NCI-H446 (cell line): Measurements from ENCODE around the gene IL20RB.
"Not testable (repeated sequence)": the region's sequence is repeated elsewhere in the genome, so short reads cannot be mapped to it uniquely, and the experiment has no call there.

Experiments
- DNase-seq, 2 experiments: peaks; one replicate each; lab custom pipeline; 2025; lab: John Stamatoyannopoulos, UW

Gene IL20RB

GRCh38 chr3:136987398-136987980 lies 29.7 kb downstream of the IL20RB start:
- not testable (repeated sequence) for DNase-seq

DNA sequence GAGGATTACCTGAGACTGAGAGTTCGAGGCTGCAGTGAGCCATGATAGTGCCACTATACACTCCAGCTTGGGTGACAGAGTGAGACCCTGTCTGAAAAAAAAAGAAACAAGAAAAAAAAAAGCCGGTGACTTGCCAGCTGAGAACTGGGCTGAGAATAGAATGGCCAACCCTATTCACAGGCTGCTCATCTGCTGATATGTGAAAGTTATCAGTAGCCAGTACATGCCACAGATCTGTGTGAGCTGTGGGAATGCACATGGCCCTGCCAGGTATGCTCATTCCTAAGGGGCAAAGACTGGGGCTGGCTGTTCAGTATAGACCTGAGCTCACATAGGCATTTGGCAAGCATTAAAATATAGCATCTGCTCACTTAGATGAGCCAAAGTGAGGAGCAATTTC lies 30.9 kb downstream of the IL20RB start:
- peak in 1 of 2 experiments; percentile 78 for DNase-seq

DNA sequence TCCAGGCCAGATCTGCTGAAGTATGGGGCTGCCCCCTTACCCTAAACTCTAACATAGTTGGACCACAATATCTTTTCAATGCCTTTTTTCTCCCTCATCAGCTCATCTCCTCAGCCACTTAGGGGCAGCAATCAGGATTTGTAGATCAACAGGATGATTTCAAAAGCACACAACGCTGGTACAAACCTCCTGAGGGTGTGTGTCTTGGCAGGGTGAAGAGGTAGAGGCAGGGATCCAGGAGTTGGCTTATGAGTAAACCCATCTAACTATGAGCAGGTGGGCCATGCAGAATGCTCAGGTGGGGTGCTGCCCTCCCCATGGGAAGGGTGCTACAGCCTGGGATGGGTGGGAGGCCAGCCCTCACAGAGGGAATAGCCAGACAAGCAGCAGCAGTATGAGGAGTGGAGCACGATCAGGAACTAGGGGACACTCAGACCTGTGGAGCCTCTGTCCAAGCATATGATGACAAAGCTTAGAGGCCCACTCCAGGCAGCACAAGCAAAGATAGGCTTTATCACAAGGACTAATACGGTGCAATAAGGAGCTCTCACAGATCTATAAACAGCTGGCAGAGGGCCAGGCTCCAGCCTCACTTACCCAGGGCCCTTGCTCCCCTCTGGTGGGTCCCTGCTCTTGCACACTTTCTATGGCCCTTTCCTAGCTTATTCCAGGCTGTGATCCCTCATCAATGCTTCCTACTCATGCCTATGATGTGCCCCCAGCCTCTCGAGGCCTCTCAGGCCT lies 32.2 kb downstream of the IL20RB start:
- peak in 1 of 2 experiments; percentile 30 for DNase-seq

DNA sequence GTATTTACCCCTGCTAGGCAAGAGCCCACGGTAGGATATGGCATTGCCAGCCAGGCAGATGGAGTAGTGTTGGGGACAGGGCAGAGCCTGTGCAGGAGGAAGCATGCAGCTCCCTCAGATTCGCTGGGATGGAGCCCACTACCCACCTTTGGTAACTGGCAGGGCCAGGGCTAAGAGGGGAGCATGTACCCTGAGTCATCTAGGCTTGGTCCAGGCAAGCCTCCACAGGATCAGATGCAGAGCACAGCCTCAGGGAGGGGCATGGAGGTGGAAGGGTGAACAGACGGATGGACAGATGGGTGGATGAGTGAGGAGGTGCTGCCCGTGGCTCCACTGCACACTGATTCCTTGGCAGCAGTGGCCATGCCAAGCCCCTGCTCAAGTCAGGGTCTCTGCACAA lies 33.0 kb downstream of the IL20RB start:
- peak in 1 of 2 experiments; percentile 85 for DNase-seq

GRCh38 chr3:136992115-136992514 lies 34.3 kb downstream of the IL20RB start:
- no peak for DNase-seq

DNA sequence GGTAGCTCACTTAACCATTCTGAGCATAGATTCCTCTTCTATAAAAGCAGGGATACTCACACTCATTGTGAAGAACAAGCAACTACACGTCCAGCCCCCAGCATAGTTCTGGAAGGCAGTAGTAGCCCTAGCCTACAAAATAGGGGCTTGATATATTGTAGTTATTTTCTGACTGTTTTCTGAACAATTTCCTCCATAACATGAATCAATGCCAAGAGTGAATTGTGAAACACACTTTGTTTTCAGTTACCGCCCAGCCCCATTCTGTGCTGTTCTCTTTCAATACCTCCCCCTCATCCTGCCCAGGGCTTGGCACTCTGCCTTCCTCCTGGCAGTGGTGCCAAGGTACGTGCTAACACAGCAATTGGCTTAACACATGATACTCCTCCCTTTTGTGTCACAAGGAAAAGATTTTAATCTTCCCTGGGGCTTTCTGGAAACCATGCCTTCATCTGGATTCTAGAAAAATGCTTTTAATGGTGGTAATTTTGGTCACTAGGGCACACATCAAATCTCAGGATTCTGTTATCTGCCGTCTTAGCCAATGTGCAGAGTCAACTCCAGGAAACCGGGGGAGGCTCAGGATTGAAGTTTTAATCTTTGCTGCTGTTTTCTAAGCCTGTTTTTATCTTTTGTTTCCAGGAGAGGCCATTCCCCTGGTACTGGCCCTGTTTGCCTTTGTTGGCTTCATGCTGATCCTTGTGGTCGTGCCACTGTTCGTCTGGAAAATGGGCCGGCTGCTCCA lies 37.2 kb downstream of the IL20RB start:
- DNase-seq: peak; percentile 91 to 96

- DNase-seq: peak in 1 of 2 experiments; percentile 28
Observed at GRCh38 chr3:136995652-136996051, 37.9 kb downstream of the IL20RB start.

DNA sequence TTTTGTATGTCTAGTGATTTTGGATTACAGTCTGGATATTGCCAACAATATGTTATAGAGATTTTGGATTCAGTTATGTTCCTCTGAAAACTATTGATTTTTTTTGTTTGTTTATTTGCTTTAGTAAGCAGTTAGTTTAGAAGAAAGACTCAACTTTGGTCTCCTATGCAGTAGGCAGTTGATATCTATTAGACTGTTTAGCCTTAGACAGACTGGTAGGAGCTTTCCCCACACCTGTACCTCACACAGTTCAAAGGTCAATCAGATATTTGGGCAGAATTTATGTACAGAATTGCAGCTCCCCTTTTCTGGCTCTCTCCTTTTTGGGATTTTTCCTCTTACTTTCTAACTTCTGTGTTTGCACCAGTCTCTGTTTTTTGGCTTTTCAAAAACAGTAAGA lies 42.3 kb downstream of the IL20RB start:
- DNase-seq: no peak

DNA sequence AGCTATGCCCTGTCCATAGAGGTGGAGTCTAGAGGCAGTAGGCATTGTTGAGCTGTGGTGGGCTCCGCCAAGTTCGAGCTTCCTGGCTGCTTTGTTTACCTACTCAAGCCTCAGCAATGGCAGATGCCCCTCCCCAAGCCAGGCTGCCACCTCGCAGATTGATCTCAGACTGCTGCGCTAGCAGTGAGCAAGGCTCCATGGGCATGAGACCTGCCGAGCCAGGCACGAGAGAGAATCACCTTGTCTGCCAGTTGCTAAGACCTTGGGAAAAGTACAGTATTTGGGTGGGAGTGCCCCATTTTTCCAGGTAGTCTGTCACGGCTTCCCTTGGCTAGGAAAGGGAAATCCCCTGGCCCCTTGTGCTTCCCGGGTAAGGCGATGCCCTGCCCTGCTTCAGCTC lies 49.6 kb downstream of the IL20RB start:
- not testable (repeated sequence) for DNase-seq

- DNase-seq: peak in 1 of 2 experiments; percentile 17
Observed at GRCh38 chr3:137008131-137008530, 50.3 kb downstream of the IL20RB start.

- no peak for DNase-seq
Observed at GRCh38 chr3:137008976-137009375, 51.2 kb downstream of the IL20RB start.

GRCh38 chr3:137010137-137010536 lies 52.4 kb downstream of the IL20RB start:
- no peak for DNase-seq

- no peak for DNase-seq
Observed at GRCh38 chr3:137011153-137011552, 53.4 kb downstream of the IL20RB start.

- no peak for DNase-seq
Observed at GRCh38 chr3:137012097-137012501, 54.3 kb downstream of the IL20RB start.

DNA sequence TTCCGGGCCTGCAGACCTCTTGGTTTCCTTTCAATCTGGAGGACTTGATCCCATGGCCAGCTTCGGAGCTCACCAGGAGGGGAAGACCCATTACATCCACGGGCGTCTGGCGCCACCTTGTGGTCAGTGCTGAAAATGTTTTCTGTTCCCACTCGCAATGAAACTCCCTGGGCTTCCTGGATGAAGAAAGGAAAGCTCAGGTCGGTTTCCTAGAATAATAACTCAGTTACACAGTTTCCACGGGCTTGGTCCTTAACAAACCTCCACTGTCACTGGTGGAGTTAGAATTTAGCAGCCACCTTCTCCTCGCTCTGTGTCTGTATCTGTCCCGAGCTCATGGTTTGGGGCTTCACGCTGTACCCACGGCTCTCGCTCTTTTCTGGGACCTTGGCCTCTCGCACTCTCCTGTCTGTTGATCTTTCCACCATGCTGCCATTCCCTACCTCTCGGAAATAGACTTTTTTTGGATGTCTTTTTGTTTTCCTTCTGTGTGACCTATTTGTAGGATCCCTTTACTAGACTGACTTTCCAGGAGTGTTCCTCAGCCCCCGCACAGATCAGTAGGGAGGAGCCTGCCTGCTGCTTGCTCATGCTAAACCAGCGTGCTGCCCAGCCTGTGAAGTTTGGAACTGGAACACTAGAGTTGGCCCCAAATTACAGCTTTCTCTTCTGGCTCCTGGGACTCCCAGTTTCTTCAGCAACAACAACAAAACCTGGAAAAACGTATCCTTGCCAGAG lies 56.3 kb downstream of the IL20RB start:
- peak; percentile 86 to 94 for DNase-seq

DNA sequence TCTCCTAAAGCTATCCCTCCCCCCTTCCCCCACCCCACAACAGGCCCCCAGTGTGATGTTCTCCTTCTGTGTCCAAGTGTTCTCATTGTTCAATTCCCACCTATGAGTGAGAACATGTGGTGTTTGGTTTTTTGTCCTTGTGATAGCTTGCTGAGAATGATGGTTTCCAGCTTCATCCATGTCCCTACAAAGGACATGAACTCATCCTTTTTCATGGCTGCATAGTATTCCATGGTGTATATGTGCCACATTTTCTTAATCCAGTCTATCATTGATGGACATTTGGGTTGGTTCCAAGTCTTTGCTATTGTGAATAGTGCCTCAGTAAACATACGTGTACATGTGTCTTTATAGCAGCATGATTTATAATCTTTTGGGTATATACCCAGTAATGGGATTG lies 59.5 kb downstream of the IL20RB start:
- DNase-seq: not testable (repeated sequence)

DNA sequence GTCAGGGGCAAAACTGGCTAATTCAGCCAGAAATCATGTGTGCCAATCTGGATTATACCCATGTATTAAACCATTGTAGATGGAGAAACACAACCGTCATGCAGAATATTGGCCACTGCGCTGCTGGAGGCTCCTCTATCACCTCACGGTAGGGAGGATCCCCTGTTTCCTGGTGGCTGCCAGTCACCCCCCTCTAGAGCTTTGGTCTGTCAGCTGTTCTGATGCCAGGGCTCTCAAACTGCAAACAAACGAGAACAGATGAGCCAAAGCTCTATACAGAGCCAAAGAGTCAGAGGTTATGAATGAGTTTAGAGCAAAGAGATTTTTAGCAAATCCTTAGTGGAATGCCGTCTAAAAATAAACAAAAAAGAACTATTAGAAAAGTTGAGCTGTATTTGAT lies 62.5 kb downstream of the IL20RB start:
- DNase-seq: peak; percentile 8 to 58

- no peak for DNase-seq
Observed at GRCh38 chr3:137020888-137021287, 63.1 kb downstream of the IL20RB start.

DNA sequence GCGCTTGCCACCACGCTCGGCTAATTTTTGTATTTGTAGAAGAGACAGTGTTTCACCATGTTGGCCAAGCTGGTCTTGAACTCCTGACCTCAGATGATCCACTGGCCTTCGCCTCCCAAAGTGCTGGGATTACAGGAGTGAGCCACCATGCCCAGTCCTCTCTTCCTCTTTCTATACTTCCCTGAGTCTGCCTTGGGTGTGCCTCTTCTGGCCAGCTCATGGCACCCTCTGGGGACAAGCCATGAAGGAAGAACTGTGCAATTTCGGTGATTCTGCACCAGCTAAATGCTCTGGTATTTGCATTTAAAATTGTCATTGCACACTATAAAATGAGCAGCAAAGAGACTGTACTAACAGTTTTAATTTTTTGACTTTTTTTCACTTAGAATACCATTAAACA lies 66.6 kb downstream of the IL20RB start:
- no peak for DNase-seq

GRCh38 chr3:137026701-137027100 lies 68.9 kb downstream of the IL20RB start:
- no peak for DNase-seq

GRCh38 chr3:137032465-137033120 lies 74.8 kb downstream of the IL20RB start:
- DNase-seq: peak; percentile 61 to 94

GRCh38 chr3:137035631-137036030 lies 77.8 kb downstream of the IL20RB start:
- DNase-seq: peak in 1 of 2 experiments; percentile 38
